Activated T-cell treated with anti-CD3 and anti-CD28 coated beads for 4 hours (primary cell): ENCODE measurements around the gene ACTR1A.
"Not testable (repeated sequence)": the region's sequence is repeated elsewhere in the genome, so short reads cannot be mapped to it uniquely, and the experiment has no call there.

ENCODE experiments used
- DNase-seq: peaks from one replicate; pipeline ENCODE4 v3.0.0-alpha.2; 2020

ACTR1A gene

GRCh38 chr10:102480396-102480795 is 22.1 kb downstream of the ACTR1A start:
- DNase-seq = no peak

GRCh38 chr10:102479651-102480050 is 22.9 kb downstream of the ACTR1A start:
- no peak for DNase-seq

- DNase-seq = no peak
These were observed 25.9 kb downstream of the ACTR1A start for GRCh38 chr10:102476466-102477141.

- no peak for DNase-seq
These were observed 27.0 kb downstream of the ACTR1A start for GRCh38 chr10:102475451-102476040.

- DNase-seq = no peak
These were observed 28.8 kb downstream of the ACTR1A start for GRCh38 chr10:102473445-102474331.

GRCh38 chr10:102470579-102471546 is 31.6 kb downstream of the ACTR1A start:
- no peak for DNase-seq

GRCh38 chr10:102468683-102469082 is 33.8 kb downstream of the ACTR1A start:
- no peak for DNase-seq

- no peak for DNase-seq
These were observed 34.5 kb downstream of the ACTR1A start for GRCh38 chr10:102467971-102468438.

- DNase-seq = no peak
These were observed 35.2 kb downstream of the ACTR1A start for GRCh38 chr10:102467318-102467717.

- no peak for DNase-seq
These were observed 37.0 kb downstream of the ACTR1A start for GRCh38 chr10:102465466-102465865.

- no peak for DNase-seq
These were observed 38.5 kb downstream of the ACTR1A start for GRCh38 chr10:102463983-102464382.

GRCh38 chr10:102462512-102463054 is 39.9 kb downstream of the ACTR1A start:
- DNase-seq = no peak

- peak; percentile 89 for DNase-seq
These were observed 41.1 kb downstream of the ACTR1A start for GRCh38 chr10:102461187-102462054.

GRCh38 chr10:102460836-102461186 is 41.7 kb downstream of the ACTR1A start:
- DNase-seq = no peak

- no peak for DNase-seq
These were observed 43.9 kb downstream of the ACTR1A start for GRCh38 chr10:102458656-102459055.

- no peak for DNase-seq
These were observed 44.8 kb downstream of the ACTR1A start for GRCh38 chr10:102457591-102458150.

GRCh38 chr10:102455893-102456471 is 46.5 kb downstream of the ACTR1A start:
- no peak for DNase-seq

GRCh38 chr10:102454662-102455487 is 47.6 kb downstream of the ACTR1A start:
- not testable (repeated sequence) for DNase-seq

- no peak for DNase-seq
These were observed 49.0 kb downstream of the ACTR1A start for GRCh38 chr10:102453502-102453901.
